ENCODE measurements around the gene SGTB. TPM values are rescaled to one million over a fixed set of nuclear protein-coding genes. Genes with fewer than 3 reads are reported as not detected.

Gene SGTB
- total and polyA plus RNA-seq, 2 donors (not counting 1 experiment from before 2014, with no cell fraction given), result 1.8 to 5.5 TPM

DNA sequence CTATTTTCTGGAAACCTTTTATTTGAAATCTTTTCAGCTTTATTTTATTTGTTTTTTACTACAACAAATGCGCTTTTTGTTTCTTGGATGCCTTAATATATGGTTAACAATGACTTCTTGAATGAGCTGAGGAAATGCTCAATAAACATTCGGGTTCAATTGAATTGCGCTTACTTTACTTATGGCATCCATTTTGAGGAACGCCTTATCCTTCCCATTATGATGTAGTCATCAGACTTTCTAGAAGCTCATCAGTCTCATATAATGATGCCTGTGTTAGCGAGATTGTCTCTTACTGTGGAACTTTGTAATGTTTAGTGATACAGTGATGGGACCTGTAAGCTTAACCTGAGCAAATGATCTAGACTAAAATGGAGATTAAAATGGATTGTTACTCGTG, 96.2 kb downstream of the SGTB start:
- H3K36me3 ChIP-seq (replicated peaks in 1 of 2; ENCODE audit: control extremely low read depth in 1 of 2, control insufficient read depth in 1 of 2, extremely low read depth in 1 of 2, insufficient read depth in 2 of 2, low read length in 1 of 2), result peaks cover 7 to 10% of the 10 kb centered on the region in 2 experiments
- CTCF ChIA-PET, result no interaction called here
- peaks cover 41% of the 10 kb centered on the region for H3K4me1 Mint-ChIP-seq

More for the DNA sequence above, 96.2 kb downstream of the SGTB start:
- POLR2A ChIA-PET, result no interaction called here
- Mint-ChIP-seq H3K4me3 (peak overlapping the region; percentile 69), H3K27ac (peak overlapping the region; percentile 60), H3K9me3 (ENCODE audit: insufficient read depth) (no peaks in the 10 kb centered on the region), H3K27me3 (no peaks in the 10 kb centered on the region)
- Histone ChIP-seq H3K79me2 (ENCODE audit: control insufficient read depth, insufficient read depth, low read length) (peaks cover 78% of the 10 kb centered on the region), H3K4me3 (ENCODE audit: control extremely low read depth in 1 of 5, extremely low read depth in 1 of 5, insufficient read depth in 1 of 5, low read depth in 2 of 5, low read length in 4 of 5) (peak overlapping the region in 3 of 5 experiments; percentile 88 to 99 (median 88)), H3K27me3 (replicated peaks in 1 of 4; ENCODE audit: control extremely low read depth in 1 of 4, control insufficient read depth in 3 of 4, insufficient read depth in 4 of 4, low read length in 3 of 4) (no peaks in the 10 kb centered on the region), H3K9me3 (ENCODE audit: control extremely low read depth in 1 of 3, control insufficient read depth in 2 of 3, insufficient read depth in 1 of 3, low read length in 2 of 3) (no peaks in the 10 kb centered on the region), H3K9ac (ENCODE audit: low read length) (peak overlapping the region; percentile 92), H3K27ac (ENCODE audit: low read length in 2 of 2) (peak overlapping the region; percentile 73 to 84), H3K4me1 (ENCODE audit: control insufficient read depth in 2 of 2, insufficient read depth in 2 of 2, low read length in 2 of 2) (peaks cover 16 to 21% of the 10 kb centered on the region in 2 donors), H3K4me2 (replicated peaks; ENCODE audit: low read depth, low read length, poor library complexity, severe bottlenecking) (peak overlapping the region; percentile 78), H4K20me1 (ENCODE audit: control insufficient read depth, insufficient read depth, low read length, poor library complexity, severe bottlenecking) (no peaks in the 10 kb centered on the region), H2AFZ (ENCODE audit: insufficient read depth, low read depth, low read length, poor library complexity, severe bottlenecking) (peak overlapping the region; percentile 96)
- ATAC-seq (ENCODE audit: low read depth), result no peak
- no peak for DNase-seq
- intact Hi-C loops (cut with micrococcal nuclease), result no loop called here
- no CpG with 5 or more reads among the region's 6 CpGs for WGBS (ENCODE audit: insufficient coverage)
- TF ChIP-seq, protein P1, sequence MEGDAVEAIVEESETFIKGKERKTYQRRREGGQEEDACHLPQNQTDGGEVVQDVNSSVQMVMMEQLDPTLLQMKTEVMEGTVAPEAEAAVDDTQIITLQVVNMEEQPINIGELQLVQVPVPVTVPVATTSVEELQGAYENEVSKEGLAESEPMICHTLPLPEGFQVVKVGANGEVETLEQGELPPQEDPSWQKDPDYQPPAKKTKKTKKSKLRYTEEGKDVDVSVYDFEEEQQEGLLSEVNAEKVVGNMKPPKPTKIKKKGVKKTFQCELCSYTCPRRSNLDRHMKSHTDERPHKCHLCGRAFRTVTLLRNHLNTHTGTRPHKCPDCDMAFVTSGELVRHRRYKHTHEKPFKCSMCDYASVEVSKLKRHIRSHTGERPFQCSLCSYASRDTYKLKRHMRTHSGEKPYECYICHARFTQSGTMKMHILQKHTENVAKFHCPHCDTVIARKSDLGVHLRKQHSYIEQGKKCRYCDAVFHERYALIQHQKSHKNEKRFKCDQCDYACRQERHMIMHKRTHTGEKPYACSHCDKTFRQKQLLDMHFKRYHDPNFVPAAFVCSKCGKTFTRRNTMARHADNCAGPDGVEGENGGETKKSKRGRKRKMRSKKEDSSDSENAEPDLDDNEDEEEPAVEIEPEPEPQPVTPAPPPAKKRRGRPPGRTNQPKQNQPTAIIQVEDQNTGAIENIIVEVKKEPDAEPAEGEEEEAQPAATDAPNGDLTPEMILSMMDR (IDR thresholded peaks at IDR 0.05), result no peak
- TF ChIP-seq EZH2 (IDR thresholded peaks at IDR 0.05; ENCODE audit: borderline replicate concordance, insufficient read depth, low read depth, low read length, poor library complexity, severe bottlenecking), result no peak
